ENCODE measurements around the gene SCP2D1. TPM values are rescaled to one million over a fixed set of nuclear protein-coding genes. Genes with fewer than 3 reads are reported as not detected.

SCP2D1 gene
- total RNA-seq, 2 donors from 2014 or later, result not detected

DNA sequence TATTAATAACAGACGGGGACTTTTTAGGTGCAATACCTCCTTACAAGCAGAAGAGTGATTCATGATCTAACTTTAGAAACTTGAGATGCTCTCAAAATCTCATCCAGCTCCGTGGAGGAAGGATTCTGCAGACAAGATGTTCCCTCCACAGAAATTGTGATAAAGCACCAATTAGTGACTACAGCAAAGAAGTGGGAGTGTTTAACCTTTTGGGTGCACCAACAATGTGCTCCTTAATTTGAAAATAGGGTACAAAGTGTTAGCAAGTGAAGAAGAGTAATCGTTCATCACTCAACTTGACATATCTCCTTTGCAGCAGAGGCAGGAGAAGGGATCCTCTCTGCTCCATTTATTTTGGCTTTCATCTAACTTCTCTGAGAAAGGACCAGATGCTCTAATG lies 22.8 kb upstream of the SCP2D1 start:
- H3K4me1 ChIP-seq, result no peaks in the 10 kb centered on the region
- DNase-seq, result no peak
- H3K36me3 ChIP-seq, result no peaks in the 10 kb centered on the region
- H3K27me3 ChIP-seq, result no peaks in the 10 kb centered on the region
- H3K9me3 ChIP-seq, result no peaks in the 10 kb centered on the region
- no peak overlapping the region for H3K27ac ChIP-seq
- H3K9ac ChIP-seq (ENCODE audit: low read depth in 2 of 2, low read length in 2 of 2), result no peak overlapping the region
- intact Hi-C loops (cut with DNase I), result loop anchor here (10.0 kb wide), 1 partner anchor 156 kb away; no protein-coding TSS in a partner anchor
- TF ChIP-seq, protein P1, sequence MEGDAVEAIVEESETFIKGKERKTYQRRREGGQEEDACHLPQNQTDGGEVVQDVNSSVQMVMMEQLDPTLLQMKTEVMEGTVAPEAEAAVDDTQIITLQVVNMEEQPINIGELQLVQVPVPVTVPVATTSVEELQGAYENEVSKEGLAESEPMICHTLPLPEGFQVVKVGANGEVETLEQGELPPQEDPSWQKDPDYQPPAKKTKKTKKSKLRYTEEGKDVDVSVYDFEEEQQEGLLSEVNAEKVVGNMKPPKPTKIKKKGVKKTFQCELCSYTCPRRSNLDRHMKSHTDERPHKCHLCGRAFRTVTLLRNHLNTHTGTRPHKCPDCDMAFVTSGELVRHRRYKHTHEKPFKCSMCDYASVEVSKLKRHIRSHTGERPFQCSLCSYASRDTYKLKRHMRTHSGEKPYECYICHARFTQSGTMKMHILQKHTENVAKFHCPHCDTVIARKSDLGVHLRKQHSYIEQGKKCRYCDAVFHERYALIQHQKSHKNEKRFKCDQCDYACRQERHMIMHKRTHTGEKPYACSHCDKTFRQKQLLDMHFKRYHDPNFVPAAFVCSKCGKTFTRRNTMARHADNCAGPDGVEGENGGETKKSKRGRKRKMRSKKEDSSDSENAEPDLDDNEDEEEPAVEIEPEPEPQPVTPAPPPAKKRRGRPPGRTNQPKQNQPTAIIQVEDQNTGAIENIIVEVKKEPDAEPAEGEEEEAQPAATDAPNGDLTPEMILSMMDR (IDR thresholded peaks at IDR 0.05), result no peak
- H3K4me3 ChIP-seq, result no peak overlapping the region

DNA sequence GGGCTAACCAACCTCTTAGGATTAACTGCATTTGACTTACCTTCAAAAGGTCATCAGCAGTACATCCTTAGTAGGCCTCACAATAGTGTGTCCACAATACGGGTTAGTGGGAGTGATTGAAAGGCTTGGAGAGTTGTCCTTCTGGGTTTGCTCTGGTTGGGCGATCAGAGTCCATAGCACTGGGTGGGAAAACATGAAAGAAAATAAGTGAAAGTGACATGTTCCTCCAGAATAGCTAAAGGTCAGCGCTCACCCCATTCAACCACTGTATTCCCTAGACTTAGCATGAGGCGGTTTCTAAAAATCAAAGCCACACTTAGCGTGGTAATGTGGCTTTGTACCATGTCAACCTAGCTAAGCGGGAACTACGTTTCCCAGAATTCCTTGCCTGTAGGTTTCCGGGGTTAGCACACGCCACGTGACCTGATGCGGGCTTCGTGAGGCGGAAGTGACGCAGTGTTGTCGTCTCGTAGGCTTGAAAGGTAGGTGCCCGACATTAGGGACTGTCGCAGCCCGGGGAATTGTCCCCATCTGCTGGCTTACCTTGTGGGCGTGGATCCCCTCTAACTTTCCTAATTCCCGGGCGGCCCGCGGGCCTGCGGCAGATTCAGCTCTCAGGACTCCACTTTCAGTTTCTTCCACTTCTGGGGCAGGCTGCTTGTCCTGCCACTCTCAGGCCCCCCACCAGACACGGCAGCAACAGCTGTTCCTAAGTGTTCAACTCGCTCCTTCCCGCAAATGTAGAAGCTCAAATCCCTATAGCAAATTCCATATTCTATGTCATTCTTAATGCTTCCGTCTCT lies 19.8 kb upstream of the SCP2D1 start:
- peak; percentile 90 for DNase-seq
- Histone ChIP-seq H3K4me1 (no peaks in the 10 kb centered on the region), H3K36me3 (no peaks in the 10 kb centered on the region), H3K9me3 (no peaks in the 10 kb centered on the region), H3K4me3 (peak overlapping the region; percentile 73), H3K27ac (peak overlapping the region; percentile 83), H3K27me3 (no peaks in the 10 kb centered on the region), H3K9ac (ENCODE audit: low read depth in 2 of 2, low read length in 2 of 2) (peak overlapping the region; percentile 52 to 77)
- intact Hi-C loops (cut with DNase I), result loop anchor here (10.0 kb wide), 1 partner anchor 159 kb away; no protein-coding TSS in a partner anchor
- TF ChIP-seq, protein P1 (IDR thresholded peaks at IDR 0.05), result no peak

DNA sequence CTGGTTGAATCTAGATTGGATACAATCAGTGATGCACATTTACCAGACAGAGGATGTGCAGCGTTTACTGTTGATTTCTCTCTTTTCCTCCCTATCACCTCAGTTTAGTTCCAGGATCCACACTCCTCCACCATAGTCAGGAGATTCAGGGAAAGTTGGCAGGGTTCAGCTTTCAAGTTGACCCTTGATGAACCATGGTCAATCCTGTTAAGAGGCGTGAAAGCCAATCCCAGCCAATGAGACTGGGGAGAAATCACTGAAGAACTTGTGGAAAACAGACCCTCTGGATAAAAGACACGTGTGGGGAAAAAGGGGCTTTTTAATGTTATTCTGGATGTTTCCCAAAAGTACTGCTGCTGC lies 19.2 kb upstream of the SCP2D1 start:
- TF ChIP-seq, protein P1 (IDR thresholded peaks at IDR 0.05), result no peak

DNA sequence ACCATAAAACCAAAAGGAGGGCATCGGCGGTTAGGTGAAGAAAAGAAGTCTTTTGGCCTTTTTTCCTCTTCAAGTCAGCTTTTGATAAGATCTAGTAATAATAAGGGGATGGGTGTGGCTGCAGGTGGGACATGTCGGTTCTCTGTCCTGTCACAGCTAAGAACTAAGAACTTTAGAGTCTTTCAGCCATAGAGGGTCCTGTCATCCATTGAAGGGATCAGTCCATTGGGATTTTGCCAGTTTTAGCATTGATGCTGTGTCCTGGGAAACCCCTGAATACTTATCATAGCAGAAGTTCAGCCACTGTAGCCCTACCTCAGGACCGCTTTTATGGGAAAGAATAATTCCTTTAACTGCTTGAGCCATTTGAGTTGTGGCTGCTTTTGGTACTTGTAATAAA lies 18.2 kb upstream of the SCP2D1 start:
- no peaks in the 10 kb centered on the region for H3K27me3 ChIP-seq
- no peaks in the 10 kb centered on the region for H3K4me1 ChIP-seq
- intact Hi-C loops (cut with DNase I), result loop anchor here (10.0 kb wide), 1 partner anchor 161 kb away; no protein-coding TSS in a partner anchor
- no peaks in the 10 kb centered on the region for H3K36me3 ChIP-seq
- no peaks in the 10 kb centered on the region for H3K9me3 ChIP-seq
- no peak overlapping the region for H3K9ac ChIP-seq (ENCODE audit: low read depth in 2 of 2, low read length in 2 of 2)
- no peak overlapping the region for H3K27ac ChIP-seq
- no peak overlapping the region for H3K4me3 ChIP-seq
- DNase-seq, result no peak
- TF ChIP-seq, protein P1 (IDR thresholded peaks at IDR 0.05), result no peak

More for the DNA sequence above, 19.2 kb upstream of the SCP2D1 start:
- no peaks in the 10 kb centered on the region for H3K9me3 ChIP-seq
- H3K27ac ChIP-seq, result peak overlapping the region; percentile 83
- H3K4me3 ChIP-seq, result peak overlapping the region; percentile 73
- no peak for DNase-seq
- H3K4me1 ChIP-seq, result no peaks in the 10 kb centered on the region
- H3K9ac ChIP-seq (ENCODE audit: low read depth in 2 of 2, low read length in 2 of 2), result peak overlapping the region; percentile 52 to 77
- intact Hi-C loops (cut with DNase I), result loop anchor here (10.0 kb wide), 1 partner anchor 160 kb away; no protein-coding TSS in a partner anchor
- no peaks in the 10 kb centered on the region for H3K36me3 ChIP-seq
- H3K27me3 ChIP-seq, result no peaks in the 10 kb centered on the region

DNA sequence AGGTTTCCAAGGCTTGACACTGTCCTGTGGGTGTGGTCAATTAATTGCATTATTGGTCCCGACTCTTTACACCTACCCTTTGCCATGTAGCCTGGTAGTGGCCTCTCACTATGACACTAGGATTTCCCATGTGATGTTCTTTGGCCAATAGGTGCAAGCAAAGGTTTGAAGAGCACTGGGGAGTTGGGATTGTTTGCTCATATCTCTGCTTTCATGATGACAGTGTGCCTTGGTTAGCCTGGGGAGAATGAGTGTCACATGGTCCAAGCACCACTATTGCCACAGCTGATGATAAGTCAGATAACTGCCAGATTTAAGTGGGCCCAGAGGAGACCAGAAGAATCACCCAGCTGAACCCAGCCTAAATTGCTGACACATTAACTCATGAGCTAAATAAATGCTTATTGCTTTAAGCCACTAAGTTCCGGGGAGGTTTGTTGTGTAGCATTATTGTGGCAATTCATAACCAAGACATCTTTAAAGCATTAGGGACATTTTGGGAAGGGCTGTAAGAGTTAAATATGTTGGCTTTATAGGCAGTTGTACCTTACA lies 17.2 kb upstream of the SCP2D1 start:
- DNase-seq, result no peak
- H3K36me3 ChIP-seq, result no peaks in the 10 kb centered on the region
- no peaks in the 10 kb centered on the region for H3K4me1 ChIP-seq
- intact Hi-C loops (cut with DNase I), result loop anchor here (10.0 kb wide), 1 partner anchor 162 kb away; no protein-coding TSS in a partner anchor
- TF ChIP-seq, protein P1 (IDR thresholded peaks at IDR 0.05), result no peak
- no peaks in the 10 kb centered on the region for H3K9me3 ChIP-seq
- no peak overlapping the region for H3K27ac ChIP-seq
- no peaks in the 10 kb centered on the region for H3K27me3 ChIP-seq
- no peak overlapping the region for H3K9ac ChIP-seq (ENCODE audit: low read depth in 2 of 2, low read length in 2 of 2)
- no peak overlapping the region for H3K4me3 ChIP-seq
